Keratinocyte (primary cell): ENCODE data around the gene MAP3K5.
A peak's percentile ranks its signal among the peaks of the same experiment; 100 is the strongest.

Experiments
- CTCF ChIP-seq, 3 experiments: IDR thresholded peaks in 1 of 3; conservative IDR thresholded peaks in 1 of 3; optimal IDR thresholded peaks in 1 of 3; 2 replicates in 2 of 3; 3 replicates in 1 of 3; pipeline versions ENCODE3 to v1.5.1; 2011; ENCODE audit warnings: low read length in 3 of 3, mild to moderate bottlenecking in 3 of 3, moderate library complexity in 2 of 3, control low read depth in 1 of 3, inconsistent platforms in 1 of 3; ENCODE audit not compliant: insufficient read depth in 2 of 3; ENCODE audit errors: extremely low read depth in 1 of 3
- EZH2 ChIP-seq: IDR thresholded peaks from one replicate; pipeline ENCODE4 v1.6.1; 2012; ENCODE audit warnings: inconsistent platforms, mild to moderate bottlenecking, low read length, moderate library complexity

- TF ChIP-seq CTCF (optimal IDR thresholded peaks at IDR 0.05 in 1 of 3, IDR thresholded peaks at IDR 0.05 in 1 of 3, conservative IDR thresholded peaks at IDR 0.05 in 1 of 3; ENCODE audit: extremely low read depth in 1 of 3, insufficient read depth in 2 of 3, low read length in 3 of 3) (peak; percentile 14 to 50 (median 20)), EZH2 (no peak)
Measured at GRCh38 chr6:136520517-136520916, 271.8 kb downstream of the MAP3K5 start.
